Fibroblast of lung (primary cell): ENCODE data around the gene GFOD2. TPM values are rescaled to one million over a fixed set of nuclear protein-coding genes. Genes with fewer than 3 reads are reported as not detected.

Experiments used
- DNase-seq, 2 donors: peaks; one replicate each; pipeline versions ENCODE4 v3.0.0 to v3.0.0-alpha.2; 2010; ENCODE audit warnings: low read depth in 2 of 2
- H2AFZ ChIP-seq: 2 replicates; pipeline ENCODE4 v1.5.1; 2012; ENCODE audit warnings: low read length, control low read depth, inconsistent platforms
- H3K27ac ChIP-seq: 2 replicates; pipeline ENCODE4 v1.5.1; 2011; ENCODE audit warnings: low read length, control low read depth; ENCODE audit not compliant: insufficient read depth
- H3K27me3 ChIP-seq: 2 replicates; pipeline ENCODE4 v1.5.1; 2011; ENCODE audit warnings: mild to moderate bottlenecking, low read length; ENCODE audit not compliant: control insufficient read depth, insufficient read depth
- H3K36me3 ChIP-seq: 2 replicates; pipeline ENCODE4 v1.5.1; 2011; ENCODE audit warnings: low read length; ENCODE audit not compliant: control insufficient read depth, insufficient read depth
- H3K4me1 ChIP-seq: 2 replicates; pipeline ENCODE4 v1.5.1; 2011; ENCODE audit warnings: low read length; ENCODE audit not compliant: control insufficient read depth, insufficient read depth; ENCODE audit errors: extremely low read depth
- H3K4me2 ChIP-seq: 2 replicates; pipeline ENCODE4 v1.5.1; 2011; ENCODE audit warnings: low read length, control low read depth; ENCODE audit not compliant: insufficient read depth; ENCODE audit errors: extremely low read depth
- H3K4me3 ChIP-seq, 4 experiments: fragments of 200-600 bp in 1 of 4; sonication (generic) in 1 of 4; replicated peaks in 1 of 4; 2 replicates each; pipeline ENCODE4 v1.5.1; 2011 to 2016; ENCODE audit warnings: low read length in 4 of 4, low read depth in 3 of 4, mild to moderate bottlenecking in 3 of 4, control low read depth in 2 of 4, inconsistent platforms in 1 of 4, mixed read lengths in 1 of 4; ENCODE audit not compliant: insufficient read depth in 1 of 4; ENCODE audit errors: control extremely low read depth in 1 of 4
- H3K79me2 ChIP-seq: 2 replicates; pipeline ENCODE4 v1.5.1; 2012; ENCODE audit warnings: mild to moderate bottlenecking, low read length, inconsistent platforms; ENCODE audit not compliant: control insufficient read depth, insufficient read depth
- H3K9ac ChIP-seq: 2 replicates; pipeline ENCODE4 v1.5.1; 2011; ENCODE audit warnings: mild to moderate bottlenecking, low read length, control low read depth; ENCODE audit not compliant: insufficient read depth
- H3K9me3 ChIP-seq: 2 replicates; pipeline ENCODE4 v1.5.1; 2012; ENCODE audit warnings: low read depth, low read length; ENCODE audit not compliant: control insufficient read depth, insufficient read depth
- H4K20me1 ChIP-seq: 2 replicates; pipeline ENCODE4 v1.5.1; 2011; ENCODE audit warnings: low read length; ENCODE audit not compliant: control insufficient read depth, insufficient read depth; ENCODE audit errors: extremely low read depth
- CTCF ChIP-seq, 2 donors: IDR thresholded peaks in 1 of 2; conservative IDR thresholded peaks in 1 of 2; 1 replicate in 1 of 2; 2 replicates in 1 of 2; pipeline ENCODE4 v1.5.1; 2011 to 2012; ENCODE audit warnings: low read length in 2 of 2, control low read depth in 1 of 2, inconsistent platforms in 1 of 2, low read depth in 1 of 2, mild to moderate bottlenecking in 1 of 2
- EZH2 ChIP-seq: IDR thresholded peaks from 2 replicates; pipeline ENCODE4 v1.5.1; 2012; ENCODE audit warnings: low read length, control low read depth, mild to moderate bottlenecking; ENCODE audit errors: missing control alignments
- polyA plus RNA-seq, 2 donors: library from polyadenylated mRNA; depleted of rRNA in 1 of 2; stranded (reverse) in 1 of 2; unstranded in 1 of 2; fragments of >200 nt; gene quantifications; 2 replicates each; pipeline ENCODE4 v1.2.1, GENCODE V29; 2011 to 2012; ENCODE audit warnings: missing spikeins in 1 of 2
- total RNA-seq: library from RNA; depleted of rRNA; stranded (reverse); fragments of >200 nt; gene quantifications from 2 replicates; pipeline ENCODE4 v1.2.1, GENCODE V29; 2014

Gene GFOD2
- total and polyA plus RNA-seq, 2 donors (not counting 1 experiment from before 2014, with no cell fraction given) = 9.2 to 15.2 TPM

- peaks cover 2% of the 10 kb centered on the region for H3K4me1 ChIP-seq
- no peaks in the 10 kb centered on the region for H3K79me2 ChIP-seq
- peaks cover 4% of the 10 kb centered on the region for H3K36me3 ChIP-seq
- TF ChIP-seq EZH2 (no peak), CTCF (conservative IDR thresholded peaks at IDR 0.05 in 1 of 2, IDR thresholded peaks at IDR 0.05 in 1 of 2; ENCODE audit: low read depth in 1 of 2, low read length in 2 of 2) (no peak)
- H2AFZ ChIP-seq = no peak overlapping the region
- no peak for DNase-seq
- H3K9me3 ChIP-seq = no peaks in the 10 kb centered on the region
- peaks cover 2% of the 10 kb centered on the region for H4K20me1 ChIP-seq
- H3K4me3 ChIP-seq = peak overlapping the region in 2 of 4 experiments; percentile 19 to 50
- H3K27ac ChIP-seq = no peak overlapping the region
- peaks cover 34% of the 10 kb centered on the region for H3K27me3 ChIP-seq
- no peak overlapping the region for H3K9ac ChIP-seq
- H3K4me2 ChIP-seq = peak overlapping the region; percentile 51
These were observed 65.2 kb downstream of the GFOD2 start for GRCh38 chr16:67653789-67654402.

- peaks cover 2% of the 10 kb centered on the region for H4K20me1 ChIP-seq
- no peak overlapping the region for H2AFZ ChIP-seq
- peaks cover 2% of the 10 kb centered on the region for H3K36me3 ChIP-seq
- H3K4me2 ChIP-seq = peak overlapping the region; percentile 87
- H3K4me3 ChIP-seq = peak overlapping the region in 3 of 4 experiments; percentile 38 to 50 (median 41)
- peaks cover 40% of the 10 kb centered on the region for H3K27me3 ChIP-seq
- peaks cover 2% of the 10 kb centered on the region for H3K4me1 ChIP-seq
- peak in 1 of 2 donors; percentile 17 for DNase-seq
- no peak for TF ChIP-seq CTCF (conservative IDR thresholded peaks at IDR 0.05 in 1 of 2, IDR thresholded peaks at IDR 0.05 in 1 of 2; ENCODE audit: low read depth in 1 of 2, low read length in 2 of 2)
- TF ChIP-seq EZH2 = peak; percentile 91
- H3K79me2 ChIP-seq = no peaks in the 10 kb centered on the region
- H3K9ac ChIP-seq = peak overlapping the region; percentile 37
- no peaks in the 10 kb centered on the region for H3K9me3 ChIP-seq
- no peak overlapping the region for H3K27ac ChIP-seq
These were observed 65.9 kb downstream of the GFOD2 start for GRCh38 chr16:67653128-67653788.

GRCh38 chr16:67652578-67653127 is 66.5 kb downstream of the GFOD2 start:
- peaks cover 2% of the 10 kb centered on the region for H3K4me1 ChIP-seq
- peaks cover 2% of the 10 kb centered on the region for H4K20me1 ChIP-seq
- H3K27me3 ChIP-seq = peaks cover 46% of the 10 kb centered on the region
- no peak overlapping the region for H3K4me2 ChIP-seq
- peak overlapping the region in 1 of 4 experiments; percentile 50 for H3K4me3 ChIP-seq
- no peaks in the 10 kb centered on the region for H3K9me3 ChIP-seq
- H3K27ac ChIP-seq = no peak overlapping the region
- no peak for DNase-seq
- H3K9ac ChIP-seq = no peak overlapping the region
- no peak for TF ChIP-seq EZH2
- TF ChIP-seq CTCF (conservative IDR thresholded peaks at IDR 0.05 in 1 of 2, IDR thresholded peaks at IDR 0.05 in 1 of 2; ENCODE audit: low read depth in 1 of 2, low read length in 2 of 2) = no peak
- peaks cover under 1% of the 10 kb centered on the region for H3K36me3 ChIP-seq
- no peaks in the 10 kb centered on the region for H3K79me2 ChIP-seq
- H2AFZ ChIP-seq = no peak overlapping the region
